ENCODE data around the gene NGEF.

Gene NGEF

GRCh38 chr2:232973011-232973735 lies 39.9 kb downstream of the NGEF start:
- Histone ChIP-seq H3K4me1 (ENCODE audit: insufficient read depth, low read length, severe bottlenecking) (no peaks in the 10 kb centered on the region), H3K4me3 (ENCODE audit: low read depth, low read length, poor library complexity, severe bottlenecking) (no peak overlapping the region), H3K4me2 (ENCODE audit: low read length) (no peak overlapping the region), H3K36me3 (ENCODE audit: insufficient read depth, low read length) (no peaks in the 10 kb centered on the region), H3K9me2 (ENCODE audit: low read depth, low read length) (no peaks in the 10 kb centered on the region), H3K9ac (ENCODE audit: low read length) (no peak overlapping the region), H3K79me2 (ENCODE audit: insufficient read depth, low read length) (no peaks in the 10 kb centered on the region), H3K9me3 (ENCODE audit: low read length) (no peaks in the 10 kb centered on the region), H3K27ac (ENCODE audit: low read depth, low read length, poor library complexity, severe bottlenecking) (no peak overlapping the region), H2AFZ (ENCODE audit: low read length) (no peak overlapping the region), H3F3A (ENCODE audit: insufficient read depth, low read length) (no peaks in the 10 kb centered on the region), H3K27me3 (ENCODE audit: insufficient read depth, low read length) (peaks cover 5% of the 10 kb centered on the region; the same call in 1 of the 2 replicates), H4K20me1 (ENCODE audit: insufficient read depth, low read length) (no peaks in the 10 kb centered on the region)
- no peak for TF ChIP-seq EZH2 (IDR thresholded peaks at IDR 0.05; ENCODE audit: borderline replicate concordance, low read length)
- TF ChIP-seq, protein P1, sequence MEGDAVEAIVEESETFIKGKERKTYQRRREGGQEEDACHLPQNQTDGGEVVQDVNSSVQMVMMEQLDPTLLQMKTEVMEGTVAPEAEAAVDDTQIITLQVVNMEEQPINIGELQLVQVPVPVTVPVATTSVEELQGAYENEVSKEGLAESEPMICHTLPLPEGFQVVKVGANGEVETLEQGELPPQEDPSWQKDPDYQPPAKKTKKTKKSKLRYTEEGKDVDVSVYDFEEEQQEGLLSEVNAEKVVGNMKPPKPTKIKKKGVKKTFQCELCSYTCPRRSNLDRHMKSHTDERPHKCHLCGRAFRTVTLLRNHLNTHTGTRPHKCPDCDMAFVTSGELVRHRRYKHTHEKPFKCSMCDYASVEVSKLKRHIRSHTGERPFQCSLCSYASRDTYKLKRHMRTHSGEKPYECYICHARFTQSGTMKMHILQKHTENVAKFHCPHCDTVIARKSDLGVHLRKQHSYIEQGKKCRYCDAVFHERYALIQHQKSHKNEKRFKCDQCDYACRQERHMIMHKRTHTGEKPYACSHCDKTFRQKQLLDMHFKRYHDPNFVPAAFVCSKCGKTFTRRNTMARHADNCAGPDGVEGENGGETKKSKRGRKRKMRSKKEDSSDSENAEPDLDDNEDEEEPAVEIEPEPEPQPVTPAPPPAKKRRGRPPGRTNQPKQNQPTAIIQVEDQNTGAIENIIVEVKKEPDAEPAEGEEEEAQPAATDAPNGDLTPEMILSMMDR (IDR thresholded peaks at IDR 0.05; ENCODE audit: low read length) = no peak

GRCh38 chr2:232971744-232972143 lies 41.3 kb downstream of the NGEF start:
- no peaks in the 10 kb centered on the region for H3K9me2 ChIP-seq (ENCODE audit: low read depth, low read length)
- no peaks in the 10 kb centered on the region for H3K36me3 ChIP-seq (ENCODE audit: insufficient read depth, low read length)
- no peaks in the 10 kb centered on the region for H3K79me2 ChIP-seq (ENCODE audit: insufficient read depth, low read length)
- no peaks in the 10 kb centered on the region for H3F3A ChIP-seq (ENCODE audit: insufficient read depth, low read length)
- no peaks in the 10 kb centered on the region for H3K4me1 ChIP-seq (ENCODE audit: insufficient read depth, low read length, severe bottlenecking)
- TF ChIP-seq EZH2 (IDR thresholded peaks at IDR 0.05; ENCODE audit: borderline replicate concordance, low read length) = no peak
- TF ChIP-seq, protein P1 (IDR thresholded peaks at IDR 0.05; ENCODE audit: low read length) = no peak
- no peak overlapping the region for H3K4me3 ChIP-seq (ENCODE audit: low read depth, low read length, poor library complexity, severe bottlenecking)
- H3K27me3 ChIP-seq (ENCODE audit: insufficient read depth, low read length) = peaks cover 5% of the 10 kb centered on the region; the same call in 1 of the 2 replicates
- no peak overlapping the region for H3K4me2 ChIP-seq (ENCODE audit: low read length)
- H3K9ac ChIP-seq (ENCODE audit: low read length) = no peak overlapping the region
- no peaks in the 10 kb centered on the region for H3K9me3 ChIP-seq (ENCODE audit: low read length)
- H4K20me1 ChIP-seq (ENCODE audit: insufficient read depth, low read length) = no peaks in the 10 kb centered on the region
- H2AFZ ChIP-seq (ENCODE audit: low read length) = no peak overlapping the region
- no peak overlapping the region for H3K27ac ChIP-seq (ENCODE audit: low read depth, low read length, poor library complexity, severe bottlenecking)

DNA sequence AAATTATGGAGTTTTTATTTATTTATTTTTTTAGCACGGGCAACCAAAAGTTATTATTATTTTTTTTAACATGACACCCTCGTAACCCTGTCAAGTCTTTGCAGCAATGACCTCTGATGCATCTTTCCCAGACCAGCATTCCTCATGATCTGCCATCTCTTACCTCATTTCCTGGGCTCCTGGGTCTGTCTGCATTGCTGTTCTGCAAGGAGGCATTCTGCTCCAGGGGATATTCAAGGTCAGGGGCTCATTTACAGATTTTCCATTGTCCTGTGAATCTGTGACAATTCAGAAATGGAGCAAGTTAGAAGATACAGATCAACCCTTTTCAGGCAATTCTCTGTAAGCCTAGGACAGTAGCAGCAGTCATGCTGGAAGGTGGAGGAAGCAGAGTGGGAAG lies 43.0 kb downstream of the NGEF start:
- peaks cover 5% of the 10 kb centered on the region; the same call in 1 of the 2 replicates for H3K27me3 ChIP-seq (ENCODE audit: insufficient read depth, low read length)
- TF ChIP-seq, protein P1 (IDR thresholded peaks at IDR 0.05; ENCODE audit: low read length) = no peak
- TF ChIP-seq EZH2 (IDR thresholded peaks at IDR 0.05; ENCODE audit: borderline replicate concordance, low read length) = no peak
- H3K9me2 ChIP-seq (ENCODE audit: low read depth, low read length) = no peaks in the 10 kb centered on the region
- H3K4me2 ChIP-seq (ENCODE audit: low read length) = no peak overlapping the region
- H3F3A ChIP-seq (ENCODE audit: insufficient read depth, low read length) = no peaks in the 10 kb centered on the region
- no peak overlapping the region for H3K4me3 ChIP-seq (ENCODE audit: low read depth, low read length, poor library complexity, severe bottlenecking)
- no peaks in the 10 kb centered on the region for H4K20me1 ChIP-seq (ENCODE audit: insufficient read depth, low read length)
- no peaks in the 10 kb centered on the region; the same call in 1 of the 2 replicates for H3K36me3 ChIP-seq (ENCODE audit: insufficient read depth, low read length)
- no peak overlapping the region for H3K27ac ChIP-seq (ENCODE audit: low read depth, low read length, poor library complexity, severe bottlenecking)
- H3K9me3 ChIP-seq (ENCODE audit: low read length) = peaks cover 11% of the 10 kb centered on the region; the same call in 1 of the 2 replicates
- H3K4me1 ChIP-seq (ENCODE audit: insufficient read depth, low read length, severe bottlenecking) = no peaks in the 10 kb centered on the region
- H3K79me2 ChIP-seq (ENCODE audit: insufficient read depth, low read length) = no peaks in the 10 kb centered on the region
- H2AFZ ChIP-seq (ENCODE audit: low read length) = no peak overlapping the region
- no peak overlapping the region for H3K9ac ChIP-seq (ENCODE audit: low read length)

Data from OCI-LY1 (cell line).